Osteoblast (primary cell): ENCODE results near the gene FAM110C. TPM values are rescaled to one million over a fixed set of nuclear protein-coding genes. Genes with fewer than 3 reads are reported as not detected.
"Not testable (repeated sequence)": the region's sequence is repeated elsewhere in the genome, so short reads cannot be mapped to it uniquely, and the experiment has no call there.

Experiments used
- DNase-seq: peaks from one replicate; pipeline ENCODE4 v3.0.0; 2011; ENCODE audit warnings: low spot score, mixed read lengths; ENCODE audit not compliant: insufficient read length; ENCODE audit errors: missing footprints
- H2AFZ ChIP-seq: 2 replicates; pipeline ENCODE4 v1.6.0; 2011; ENCODE audit warnings: mild to moderate bottlenecking, low read length
- H3K27ac ChIP-seq: 2 replicates; pipeline ENCODE4 v1.5.1; 2011; ENCODE audit warnings: mild to moderate bottlenecking, low read depth, low read length, moderate library complexity
- H3K27me3 ChIP-seq: 2 replicates; pipeline ENCODE4 v1.6.0; 2012; ENCODE audit warnings: mild to moderate bottlenecking, control low read depth, inconsistent platforms, low read length, moderate library complexity; ENCODE audit not compliant: insufficient read depth
- H3K36me3 ChIP-seq: 2 replicates; pipeline ENCODE4 v1.5.1; 2011; ENCODE audit warnings: mild to moderate bottlenecking, low read length, control low read depth, moderate library complexity; ENCODE audit not compliant: insufficient read depth
- H3K4me1 ChIP-seq: 2 replicates; pipeline ENCODE4 v1.5.1; 2011; ENCODE audit warnings: mild to moderate bottlenecking, low read length, control low read depth, moderate library complexity; ENCODE audit not compliant: insufficient read depth
- H3K4me2 ChIP-seq: 2 replicates; pipeline ENCODE4 v1.6.0; 2011; ENCODE audit warnings: mild to moderate bottlenecking, low read length; ENCODE audit not compliant: insufficient read depth
- H3K4me3 ChIP-seq: fragments of 200-600 bp; sonication (generic); 3 replicates; pipeline ENCODE4 v1.5.1; 2012; ENCODE audit warnings: mild to moderate bottlenecking, low read length, inconsistent platforms; ENCODE audit not compliant: insufficient read depth
- H3K79me2 ChIP-seq: 2 replicates; pipeline ENCODE4 v1.6.0; 2012; ENCODE audit warnings: mild to moderate bottlenecking, low read length, control low read depth, inconsistent platforms; ENCODE audit not compliant: insufficient read depth
- H3K9me3 ChIP-seq: 2 replicates; pipeline ENCODE4 v1.5.1; 2011; ENCODE audit warnings: low read depth, low read length, control low read depth
- H4K20me1 ChIP-seq: 2 replicates; pipeline ENCODE4 v1.6.0; 2012; ENCODE audit warnings: mild to moderate bottlenecking, low read length, control low read depth; ENCODE audit not compliant: insufficient read depth
- total RNA-seq: library from RNA; depleted of rRNA; stranded (reverse); fragments of >200 nt; gene quantifications from 2 replicates; pipeline ENCODE4 v1.2.3, GENCODE V29; 2012
- TF ChIP-seq, protein P1 (sequence below): IDR thresholded peaks from 2 replicates; pipeline ENCODE4 v1.5.1; 2011; ENCODE audit warnings: mild to moderate bottlenecking, low read depth, low read length, moderate library complexity; ENCODE audit errors: extremely low read depth

FAM110C gene
- total RNA-seq, 1 donor = not detected

DNA sequence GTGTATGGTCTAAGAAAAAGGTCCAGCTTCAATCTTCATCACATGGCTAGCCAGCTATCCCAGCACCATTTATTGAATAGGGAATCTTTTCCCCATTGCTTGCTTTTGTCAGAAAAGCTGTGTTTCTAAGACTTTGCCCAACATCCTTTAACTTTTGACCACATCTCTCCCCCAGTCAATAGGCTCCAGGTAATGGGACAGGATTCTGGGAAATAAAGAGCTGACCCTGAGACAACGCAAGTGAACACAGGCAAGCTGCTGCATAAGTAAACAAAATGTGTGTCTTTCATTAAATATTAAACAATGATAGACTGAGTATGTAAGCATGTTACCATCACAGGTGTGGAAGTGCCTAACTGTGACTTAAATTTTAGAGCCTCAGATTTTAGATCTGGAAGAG, 23.0 kb downstream of the FAM110C start:
- H3K79me2 ChIP-seq = no peaks in the 10 kb centered on the region
- no peak overlapping the region for H2AFZ ChIP-seq
- H3K36me3 ChIP-seq = no peaks in the 10 kb centered on the region
- no peaks in the 10 kb centered on the region for H4K20me1 ChIP-seq
- TF ChIP-seq, protein P1, sequence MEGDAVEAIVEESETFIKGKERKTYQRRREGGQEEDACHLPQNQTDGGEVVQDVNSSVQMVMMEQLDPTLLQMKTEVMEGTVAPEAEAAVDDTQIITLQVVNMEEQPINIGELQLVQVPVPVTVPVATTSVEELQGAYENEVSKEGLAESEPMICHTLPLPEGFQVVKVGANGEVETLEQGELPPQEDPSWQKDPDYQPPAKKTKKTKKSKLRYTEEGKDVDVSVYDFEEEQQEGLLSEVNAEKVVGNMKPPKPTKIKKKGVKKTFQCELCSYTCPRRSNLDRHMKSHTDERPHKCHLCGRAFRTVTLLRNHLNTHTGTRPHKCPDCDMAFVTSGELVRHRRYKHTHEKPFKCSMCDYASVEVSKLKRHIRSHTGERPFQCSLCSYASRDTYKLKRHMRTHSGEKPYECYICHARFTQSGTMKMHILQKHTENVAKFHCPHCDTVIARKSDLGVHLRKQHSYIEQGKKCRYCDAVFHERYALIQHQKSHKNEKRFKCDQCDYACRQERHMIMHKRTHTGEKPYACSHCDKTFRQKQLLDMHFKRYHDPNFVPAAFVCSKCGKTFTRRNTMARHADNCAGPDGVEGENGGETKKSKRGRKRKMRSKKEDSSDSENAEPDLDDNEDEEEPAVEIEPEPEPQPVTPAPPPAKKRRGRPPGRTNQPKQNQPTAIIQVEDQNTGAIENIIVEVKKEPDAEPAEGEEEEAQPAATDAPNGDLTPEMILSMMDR = no peak
- H3K4me3 ChIP-seq = no peak overlapping the region
- H3K27ac ChIP-seq = no peak overlapping the region
- no peak for DNase-seq
- no peaks in the 10 kb centered on the region for H3K9me3 ChIP-seq
- H3K4me2 ChIP-seq = no peak overlapping the region
- no peaks in the 10 kb centered on the region for H3K4me1 ChIP-seq
- no peaks in the 10 kb centered on the region for H3K27me3 ChIP-seq

DNA sequence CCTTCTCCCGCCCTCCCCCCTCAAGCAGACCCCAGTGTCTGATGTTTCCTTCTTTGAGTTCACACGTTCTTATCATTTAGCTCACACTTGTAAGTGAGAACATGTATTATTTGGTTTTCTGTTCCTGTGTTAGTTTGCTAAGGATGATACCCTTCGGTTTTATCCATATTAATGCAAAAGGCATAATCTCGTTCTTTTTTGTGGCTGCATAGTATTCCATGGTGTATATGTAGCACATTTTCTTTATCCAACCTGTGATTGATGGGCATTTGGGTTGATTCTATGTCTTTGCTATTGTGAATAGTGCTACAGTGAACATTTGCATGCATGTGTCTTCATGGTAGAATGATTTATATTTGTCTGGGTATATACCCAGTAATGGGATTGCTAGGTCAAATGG, 24.1 kb downstream of the FAM110C start:
- H3K4me3 ChIP-seq, H3K9me3 ChIP-seq, DNase-seq, H3K27ac ChIP-seq, H4K20me1 ChIP-seq, H3K4me2 ChIP-seq, H3K36me3 ChIP-seq, H3K27me3 ChIP-seq, H3K79me2 ChIP-seq, H3K4me1 ChIP-seq, H2AFZ ChIP-seq: not testable (repeated sequence)

DNA sequence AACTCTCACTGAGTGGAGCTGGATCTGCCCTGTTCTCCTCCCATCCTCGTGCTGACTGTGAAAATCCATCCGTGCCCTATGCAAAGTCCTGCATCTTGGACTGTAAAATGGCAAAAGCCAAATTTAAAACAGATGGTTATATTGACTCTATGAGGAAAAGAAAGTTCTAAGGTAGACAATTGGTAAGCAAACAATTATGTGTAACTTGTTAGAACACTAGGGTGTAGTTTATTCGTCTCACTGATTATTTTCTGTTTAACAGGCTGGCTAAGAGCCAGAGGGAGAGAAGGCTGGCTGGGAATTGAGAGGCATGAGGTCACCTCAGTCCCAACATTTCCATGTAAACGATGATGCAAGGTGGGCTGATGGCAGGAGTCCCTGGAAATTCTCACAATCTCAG, 26.0 kb downstream of the FAM110C start:
- H3K27ac ChIP-seq, H3K4me1 ChIP-seq, H3K4me3 ChIP-seq, H3K4me2 ChIP-seq, H4K20me1 ChIP-seq, H3K79me2 ChIP-seq, DNase-seq, H2AFZ ChIP-seq, H3K36me3 ChIP-seq, H3K27me3 ChIP-seq, H3K9me3 ChIP-seq: not testable (repeated sequence)

DNA sequence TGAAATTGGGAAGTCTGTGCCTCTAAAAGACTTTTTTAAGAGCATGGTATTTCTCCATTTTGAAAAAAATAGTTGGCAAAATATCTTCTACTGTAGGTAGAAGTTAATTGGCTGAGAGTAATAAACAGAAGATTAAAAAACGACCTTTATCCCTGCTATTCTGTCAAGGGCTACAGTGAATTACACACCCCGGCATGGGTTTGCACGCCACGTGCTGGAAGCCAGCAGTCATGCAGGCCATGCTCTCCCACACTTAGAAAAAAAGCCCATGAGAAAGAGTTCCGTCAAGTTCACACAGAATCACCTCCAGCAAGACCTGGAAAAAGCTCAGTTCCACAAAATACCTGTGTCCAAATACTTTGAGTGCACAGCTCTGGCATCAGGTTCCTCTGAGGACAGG, 26.8 kb downstream of the FAM110C start:
- Histone ChIP-seq H4K20me1 (no peaks in the 10 kb centered on the region), H3K27me3 (no peaks in the 10 kb centered on the region), H3K79me2 (no peaks in the 10 kb centered on the region), H2AFZ (no peak overlapping the region), H3K9me3 (no peaks in the 10 kb centered on the region), H3K27ac (no peak overlapping the region), H3K4me1 (no peaks in the 10 kb centered on the region), H3K4me3 (no peak overlapping the region), H3K4me2 (no peak overlapping the region), H3K36me3 (no peaks in the 10 kb centered on the region)
- DNase-seq = no peak
- TF ChIP-seq, protein P1 = no peak

DNA sequence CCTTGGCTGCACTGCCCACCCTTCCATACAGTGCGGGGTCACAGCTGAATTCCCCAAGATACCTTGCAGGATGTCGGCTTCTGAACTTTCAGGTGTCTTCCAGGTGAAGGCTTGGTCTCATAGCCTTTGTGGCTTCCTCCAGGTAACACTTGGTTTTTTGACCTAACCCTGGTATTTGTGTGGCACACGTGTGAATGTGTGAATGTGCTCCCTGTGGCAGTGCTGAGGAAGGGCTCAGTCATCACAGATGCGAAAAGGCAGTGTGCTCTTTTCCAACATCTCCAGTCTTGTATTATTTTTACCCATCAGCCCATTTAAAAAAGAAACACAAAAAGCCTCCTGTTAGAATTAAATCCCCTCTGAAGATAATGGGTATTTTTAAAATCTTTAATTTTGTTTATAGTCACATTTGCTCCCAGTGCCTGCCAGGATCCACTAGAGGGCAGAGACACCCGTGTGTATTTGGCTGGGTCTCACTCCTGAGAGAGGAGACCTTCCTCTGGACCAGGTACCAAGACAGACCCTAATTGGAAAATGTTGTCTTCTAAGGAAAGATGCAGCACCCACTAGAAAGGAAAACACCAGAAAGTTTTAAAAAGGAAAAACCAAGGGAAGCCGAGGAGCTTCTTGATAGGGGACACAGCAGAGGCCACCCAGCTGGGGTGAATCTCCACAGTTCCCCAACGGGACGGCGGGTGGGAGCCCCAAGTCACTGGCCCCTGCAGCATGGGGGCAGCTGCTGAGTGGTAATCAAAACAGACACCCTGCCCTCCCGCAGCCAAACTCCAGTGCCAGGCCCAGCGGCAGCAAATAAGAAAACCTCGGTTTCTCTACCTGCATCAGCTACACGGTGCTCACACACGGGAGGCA, 27.7 kb downstream of the FAM110C start:
- Histone ChIP-seq H3K27me3 (no peaks in the 10 kb centered on the region), H3K27ac (no peak overlapping the region), H3K79me2 (no peaks in the 10 kb centered on the region), H3K4me3 (no peak overlapping the region), H3K36me3 (no peaks in the 10 kb centered on the region), H3K4me1 (no peaks in the 10 kb centered on the region), H4K20me1 (no peaks in the 10 kb centered on the region), H2AFZ (no peak overlapping the region), H3K9me3 (no peaks in the 10 kb centered on the region), H3K4me2 (no peak overlapping the region)
- peak; percentile 56 for DNase-seq
- TF ChIP-seq, protein P1 = peak; percentile 45

DNA sequence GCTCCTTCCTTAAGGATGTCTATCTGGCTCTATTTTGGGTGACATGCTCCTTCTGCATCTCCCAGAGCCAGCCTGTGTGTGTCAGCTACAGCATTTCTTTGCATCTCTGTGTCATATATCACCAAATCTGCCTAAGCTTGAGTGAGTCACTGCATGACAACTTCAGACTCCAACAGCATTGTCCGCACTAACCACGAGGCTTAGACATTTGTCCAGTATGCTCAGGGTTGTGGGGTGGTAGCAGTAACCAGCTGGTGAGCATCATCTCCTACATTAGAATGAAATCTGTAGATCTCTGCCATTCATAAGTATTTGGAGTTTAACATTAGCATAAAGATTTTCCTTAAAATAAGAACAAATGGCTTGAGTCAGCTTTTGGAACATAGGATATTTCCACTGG, 30.4 kb downstream of the FAM110C start:
- H3K4me3 ChIP-seq, H3K36me3 ChIP-seq, H3K4me2 ChIP-seq, H3K79me2 ChIP-seq, H3K27me3 ChIP-seq, H3K4me1 ChIP-seq, DNase-seq, H4K20me1 ChIP-seq, H3K27ac ChIP-seq, H2AFZ ChIP-seq, H3K9me3 ChIP-seq: not testable (repeated sequence)
